IPS-20b (cell line): ENCODE results near the gene SUSD5.
"Not testable (repeated sequence)": the region's sequence is repeated elsewhere in the genome, so short reads cannot be mapped to it uniquely, and the experiment has no call there.

ENCODE experiments used
- H3K27ac ChIP-seq: one replicate; pipeline ENCODE4 v1.5.1; 2013; ENCODE audit warnings: low read length
- H3K27me3 ChIP-seq: 2 replicates; pipeline ENCODE4 v1.6.1; 2013; ENCODE audit warnings: mild to moderate bottlenecking, low read length, inconsistent platforms; ENCODE audit not compliant: insufficient read depth
- H3K36me3 ChIP-seq: 2 replicates; pipeline ENCODE4 v1.6.1; 2013; ENCODE audit warnings: low read depth, mild to moderate bottlenecking, inconsistent platforms, low read length, moderate library complexity; ENCODE audit not compliant: insufficient read depth
- H3K4me1 ChIP-seq: 2 replicates; pipeline ENCODE4 v1.6.1; 2013; ENCODE audit warnings: mild to moderate bottlenecking, control low read depth, inconsistent platforms, low read length, moderate library complexity; ENCODE audit not compliant: insufficient read depth
- H3K4me3 ChIP-seq: 2 replicates; pipeline ENCODE4 v1.5.1; 2013; ENCODE audit warnings: mild to moderate bottlenecking, low read length, inconsistent platforms
- H3K9ac ChIP-seq: 2 replicates; pipeline ENCODE4 v1.6.1; 2013; ENCODE audit warnings: low read depth, mild to moderate bottlenecking, inconsistent platforms, low read length, moderate library complexity
- H3K9me3 ChIP-seq: 2 replicates; pipeline ENCODE4 v1.6.1; 2013; ENCODE audit warnings: mild to moderate bottlenecking, low read depth, low read length, inconsistent platforms; ENCODE audit not compliant: insufficient read depth

Gene SUSD5

DNA sequence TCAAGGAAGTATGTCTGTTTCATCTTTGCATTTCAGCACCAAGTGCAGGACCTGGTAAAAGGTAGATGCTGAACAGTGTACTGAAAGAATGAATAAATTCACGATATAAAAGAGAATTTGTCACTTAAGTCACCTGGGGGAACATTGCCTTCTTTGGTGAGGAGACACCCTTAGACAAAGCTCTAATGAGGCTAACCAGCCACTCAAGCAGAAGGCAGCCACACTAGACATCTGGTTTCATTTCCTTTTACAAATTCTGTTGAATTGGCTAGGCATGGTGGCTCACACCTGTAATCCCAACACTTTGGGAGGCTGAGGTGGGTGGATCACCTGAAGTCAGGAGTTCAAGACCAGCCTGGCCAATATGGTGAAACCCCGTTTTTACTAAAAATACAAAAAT is 111.8 kb downstream of the SUSD5 start:
- not testable (repeated sequence) for H3K4me3 ChIP-seq, H3K9me3 ChIP-seq, H3K27ac ChIP-seq, H3K4me1 ChIP-seq, H3K9ac ChIP-seq, H3K36me3 ChIP-seq, H3K27me3 ChIP-seq

DNA sequence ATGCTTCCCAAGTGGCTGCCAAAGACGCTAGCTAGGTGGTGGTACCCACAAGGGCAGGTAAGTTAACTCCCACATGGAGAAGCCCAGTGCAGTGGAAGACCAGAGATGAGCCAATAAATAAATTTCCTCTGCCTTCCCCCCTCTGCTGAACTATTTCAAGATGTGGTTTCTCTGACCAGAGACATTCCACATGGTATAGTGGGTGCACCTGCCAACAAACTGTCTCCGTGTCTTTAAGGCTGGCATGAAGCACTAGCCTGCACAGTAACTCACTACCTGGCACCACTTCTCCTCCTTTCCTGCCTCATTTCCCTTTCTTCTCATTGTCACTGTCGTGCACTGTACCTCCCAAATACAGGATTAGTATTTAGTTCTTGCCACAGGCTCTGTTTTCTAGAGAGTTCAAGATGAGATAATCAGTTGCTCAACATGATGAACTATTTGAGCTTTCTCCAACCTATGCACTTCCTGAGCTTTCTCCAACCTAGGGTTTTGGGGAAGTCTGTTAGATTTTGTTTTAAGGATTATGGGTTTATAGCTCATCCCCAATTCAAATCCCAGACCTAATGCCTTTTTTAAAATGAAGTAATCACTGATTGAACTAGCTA is 113.2 kb downstream of the SUSD5 start:
- H3K9me3 ChIP-seq, result no peaks in the 10 kb centered on the region
- no peaks in the 10 kb centered on the region for H3K4me1 ChIP-seq
- no peak overlapping the region for H3K4me3 ChIP-seq
- H3K36me3 ChIP-seq, result no peaks in the 10 kb centered on the region
- H3K9ac ChIP-seq, result no peak overlapping the region
- no peaks in the 10 kb centered on the region for H3K27me3 ChIP-seq
- H3K27ac ChIP-seq, result no peak overlapping the region

DNA sequence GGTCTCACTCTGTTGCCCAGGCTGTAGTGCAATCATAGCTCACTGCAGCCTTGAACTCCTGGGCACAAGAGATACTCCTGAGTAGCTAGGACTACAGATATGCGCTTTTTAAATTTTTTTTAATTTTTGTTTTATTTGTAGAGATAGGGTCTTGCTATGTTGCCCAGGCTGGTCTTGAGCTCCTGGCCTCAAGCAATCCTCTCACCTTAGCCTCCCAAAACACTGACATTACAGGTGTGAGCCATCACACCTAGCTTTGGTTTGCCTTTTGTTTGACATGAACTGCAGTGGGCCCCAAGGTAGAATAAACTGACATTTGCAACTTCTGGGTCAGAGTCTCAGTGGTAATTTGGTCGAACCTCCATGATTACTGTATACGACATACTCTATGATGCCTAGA is 113.8 kb downstream of the SUSD5 start:
- Histone ChIP-seq H3K36me3 (no peaks in the 10 kb centered on the region), H3K9ac (no peak overlapping the region)

DNA sequence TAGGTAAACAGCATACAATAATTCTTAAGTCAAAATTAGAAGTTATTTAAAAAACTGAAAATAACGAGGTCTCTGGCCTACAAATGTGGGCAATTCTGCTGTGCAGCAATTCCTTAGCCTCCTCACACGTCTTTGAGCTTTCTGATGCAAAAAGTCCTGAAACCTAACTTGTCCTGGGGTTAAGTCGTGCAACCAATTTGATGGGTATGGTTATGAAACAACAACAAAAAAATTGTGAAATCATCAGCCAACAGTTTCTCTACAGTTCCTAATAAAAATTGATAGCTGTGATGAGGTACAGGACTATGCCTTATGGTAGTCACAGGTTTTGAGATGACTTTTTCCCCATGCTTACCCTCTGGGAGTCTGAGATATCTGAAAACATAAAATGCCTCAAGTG is 115.1 kb downstream of the SUSD5 start:
- H3K9me3 ChIP-seq, result no peaks in the 10 kb centered on the region
- H3K27ac ChIP-seq, result no peak overlapping the region
- H3K36me3 ChIP-seq, result no peaks in the 10 kb centered on the region
- no peaks in the 10 kb centered on the region for H3K4me1 ChIP-seq
- H3K9ac ChIP-seq, result no peak overlapping the region
- no peak overlapping the region for H3K4me3 ChIP-seq
- no peaks in the 10 kb centered on the region for H3K27me3 ChIP-seq

More for the DNA sequence above, 113.8 kb downstream of the SUSD5 start:
- no peaks in the 10 kb centered on the region for H3K4me1 ChIP-seq
- H3K27me3 ChIP-seq, result no peaks in the 10 kb centered on the region
- no peak overlapping the region for H3K27ac ChIP-seq
- no peak overlapping the region for H3K4me3 ChIP-seq
- no peaks in the 10 kb centered on the region for H3K9me3 ChIP-seq

DNA sequence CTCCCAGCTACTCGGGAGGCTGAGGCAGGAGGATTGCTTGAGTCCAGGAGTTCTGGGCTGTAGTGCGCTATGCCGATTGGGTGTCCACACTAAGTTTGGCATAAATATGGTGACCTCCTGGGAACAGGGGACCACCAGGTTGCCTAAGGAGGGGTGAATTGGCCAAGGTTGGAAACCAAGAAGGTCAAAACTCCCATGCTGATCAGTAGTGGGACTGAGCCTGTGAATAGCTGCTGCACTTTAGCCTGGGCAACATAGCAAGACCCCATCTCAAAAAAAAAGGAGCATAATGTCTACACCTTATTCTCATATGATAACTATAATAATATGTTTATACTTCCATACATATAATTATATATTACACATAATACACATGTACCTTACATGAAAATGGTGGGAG is 115.6 kb downstream of the SUSD5 start:
- no peaks in the 10 kb centered on the region for H3K36me3 ChIP-seq
- no peaks in the 10 kb centered on the region for H3K27me3 ChIP-seq
- no peaks in the 10 kb centered on the region for H3K9me3 ChIP-seq
- H3K27ac ChIP-seq, result no peak overlapping the region
- H3K4me3 ChIP-seq, result no peak overlapping the region
- H3K4me1 ChIP-seq, result no peaks in the 10 kb centered on the region
- H3K9ac ChIP-seq, result no peak overlapping the region

DNA sequence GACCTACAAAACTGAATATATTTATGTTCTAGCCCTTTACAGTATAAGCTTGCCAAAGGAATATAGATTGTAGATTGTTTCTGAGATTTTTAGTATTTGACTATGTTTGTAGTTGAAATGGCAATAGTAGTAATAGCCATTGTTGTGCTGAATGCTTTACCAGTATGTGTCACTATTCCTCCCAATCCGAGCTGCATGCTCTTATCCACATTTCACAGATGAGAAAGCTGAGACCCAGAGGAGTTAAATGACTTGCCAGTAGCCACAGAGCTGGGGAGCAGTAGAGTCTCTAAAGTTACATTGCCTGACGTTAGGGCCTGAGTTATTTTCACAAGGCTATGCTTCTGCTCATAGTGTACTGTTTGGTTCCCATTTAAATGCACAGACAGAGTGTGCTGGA is 118.4 kb downstream of the SUSD5 start:
- Histone ChIP-seq H3K9ac (no peak overlapping the region), H3K36me3 (no peaks in the 10 kb centered on the region), H3K27ac (no peak overlapping the region), H3K27me3 (peaks cover 11% of the 10 kb centered on the region; the same call in 1 of the 2 replicates), H3K4me3 (no peak overlapping the region), H3K4me1 (0 out of 2 replicates have a peak, but pooled peaks cover 3% of the 10 kb centered on the region), H3K9me3 (no peaks in the 10 kb centered on the region)
